NT2/D1 (cell line): Measurements from ENCODE around the gene EIF2AK3.

ENCODE experiments used
- SUZ12 ChIP-seq: IDR thresholded peaks from 2 replicates; pipeline ENCODE4 v1.6.1; 2011; ENCODE audit not compliant: insufficient read length, insufficient read depth; ENCODE audit errors: extremely low read depth
- YY1 ChIP-seq: IDR thresholded peaks from 2 replicates; pipeline ENCODE4 v1.6.1; 2011; ENCODE audit not compliant: insufficient read length, insufficient read depth
- ZNF274 ChIP-seq: IDR thresholded peaks from 2 replicates; pipeline ENCODE4 v1.6.1; 2011; ENCODE audit warnings: mild to moderate bottlenecking, low read depth, low read length

DNA sequence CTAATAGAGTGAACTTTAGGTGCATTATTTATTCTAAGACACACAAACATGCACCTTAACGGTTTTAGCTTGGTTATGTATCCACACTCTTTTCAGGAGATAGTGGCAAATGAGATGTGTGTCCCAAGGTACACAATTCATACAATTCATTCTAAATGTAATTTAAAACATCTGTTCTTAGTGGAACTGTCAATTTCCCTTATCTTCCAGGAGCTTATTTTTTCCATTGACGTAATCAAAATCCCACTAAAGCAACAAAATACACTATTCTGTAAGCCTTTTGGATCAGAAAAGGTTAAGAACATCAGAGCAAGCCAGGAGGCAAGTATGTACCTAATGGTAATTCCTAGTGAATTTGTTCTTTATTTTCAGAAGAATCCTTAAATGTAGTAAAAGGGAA, 19.8 kb downstream of the EIF2AK3 start:
- TF ChIP-seq YY1 (no peak), ZNF274 (no peak), SUZ12 (no peak)
